Measurements from ENCODE around the gene PCYT1B.

The PCYT1B gene

GRCh38 chrX:24603191-24603590 lies 44.0 kb downstream of the PCYT1B start:
- H3K27me3 Mint-ChIP-seq, result no peaks in the 10 kb centered on the region
- intact Hi-C loops (cut with micrococcal nuclease), result no loop called here
- H3K36me3 Mint-ChIP-seq (ENCODE audit: low read depth), result no peaks in the 10 kb centered on the region
- no peak overlapping the region for H3K4me3 Mint-ChIP-seq
- no peaks in the 10 kb centered on the region for H3K9me3 Mint-ChIP-seq
- H3K4me1 Mint-ChIP-seq (ENCODE audit: low read depth), result peaks cover 20% of the 10 kb centered on the region
- H3K27ac Mint-ChIP-seq, result no peak overlapping the region

- Mint-ChIP-seq H3K4me1 (ENCODE audit: low read depth) (peaks cover 8% of the 10 kb centered on the region), H3K9me3 (no peaks in the 10 kb centered on the region), H3K4me3 (no peak overlapping the region), H3K27me3 (no peaks in the 10 kb centered on the region), H3K27ac (no peak overlapping the region), H3K36me3 (ENCODE audit: low read depth) (no peaks in the 10 kb centered on the region)
- intact Hi-C loops (cut with micrococcal nuclease), result no loop called here
Observed at GRCh38 chrX:24601858-24602257, 45.3 kb downstream of the PCYT1B start.

GRCh38 chrX:24594501-24594900 lies 52.6 kb downstream of the PCYT1B start:
- H3K9me3 Mint-ChIP-seq, result no peaks in the 10 kb centered on the region
- intact Hi-C loops (cut with micrococcal nuclease), result no loop called here
- no peaks in the 10 kb centered on the region for H3K4me1 Mint-ChIP-seq (ENCODE audit: low read depth)
- H3K27me3 Mint-ChIP-seq, result no peaks in the 10 kb centered on the region
- H3K36me3 Mint-ChIP-seq (ENCODE audit: low read depth), result no peaks in the 10 kb centered on the region
- H3K4me3 Mint-ChIP-seq, result no peak overlapping the region
- H3K27ac Mint-ChIP-seq, result no peak overlapping the region

- H3K4me1 Mint-ChIP-seq (ENCODE audit: low read depth), result no peaks in the 10 kb centered on the region
- no peaks in the 10 kb centered on the region for H3K27me3 Mint-ChIP-seq
Observed at GRCh38 chrX:24590111-24590510, 57.0 kb downstream of the PCYT1B start.

GRCh38 chrX:24577091-24577490 lies 70.1 kb downstream of the PCYT1B start:
- H3K27me3 Mint-ChIP-seq, result no peaks in the 10 kb centered on the region
- no peaks in the 10 kb centered on the region for H3K9me3 Mint-ChIP-seq
- no peaks in the 10 kb centered on the region for H3K36me3 Mint-ChIP-seq (ENCODE audit: low read depth)
- intact Hi-C loops (cut with micrococcal nuclease), result no loop called here
- no peak overlapping the region for H3K4me3 Mint-ChIP-seq
- H3K27ac Mint-ChIP-seq, result no peak overlapping the region
- no peaks in the 10 kb centered on the region for H3K4me1 Mint-ChIP-seq (ENCODE audit: low read depth)

More at GRCh38 chrX:24590111-24590510, 57.0 kb downstream of the PCYT1B start:
- Mint-ChIP-seq H3K9me3 (no peaks in the 10 kb centered on the region), H3K36me3 (ENCODE audit: low read depth) (no peaks in the 10 kb centered on the region), H3K4me3 (no peak overlapping the region), H3K27ac (no peak overlapping the region)
- intact Hi-C loops (cut with micrococcal nuclease), result no loop called here

- no peaks in the 10 kb centered on the region for H3K9me3 Mint-ChIP-seq
- H3K4me1 Mint-ChIP-seq (ENCODE audit: low read depth), result no peaks in the 10 kb centered on the region
- no peaks in the 10 kb centered on the region for H3K27me3 Mint-ChIP-seq
- intact Hi-C loops (cut with micrococcal nuclease), result no loop called here
- H3K36me3 Mint-ChIP-seq (ENCODE audit: low read depth), result no peaks in the 10 kb centered on the region
- H3K4me3 Mint-ChIP-seq, result no peak overlapping the region
- no peak overlapping the region for H3K27ac Mint-ChIP-seq
Observed at GRCh38 chrX:24575496-24575895, 71.7 kb downstream of the PCYT1B start.

GRCh38 chrX:24574743-24575142 lies 72.4 kb downstream of the PCYT1B start:
- no peaks in the 10 kb centered on the region for H3K36me3 Mint-ChIP-seq (ENCODE audit: low read depth)
- H3K4me3 Mint-ChIP-seq, result no peak overlapping the region
- no peaks in the 10 kb centered on the region for H3K9me3 Mint-ChIP-seq
- H3K27me3 Mint-ChIP-seq, result no peaks in the 10 kb centered on the region
- H3K27ac Mint-ChIP-seq, result no peak overlapping the region
- intact Hi-C loops (cut with micrococcal nuclease), result no loop called here
- H3K4me1 Mint-ChIP-seq (ENCODE audit: low read depth), result no peaks in the 10 kb centered on the region

- Mint-ChIP-seq H3K4me1 (ENCODE audit: low read depth) (no peaks in the 10 kb centered on the region), H3K27ac (no peak overlapping the region), H3K9me3 (no peaks in the 10 kb centered on the region), H3K4me3 (no peak overlapping the region), H3K36me3 (ENCODE audit: low read depth) (no peaks in the 10 kb centered on the region), H3K27me3 (no peaks in the 10 kb centered on the region)
- intact Hi-C loops (cut with micrococcal nuclease), result no loop called here
Observed at GRCh38 chrX:24567169-24567568, 80.0 kb downstream of the PCYT1B start.

GRCh38 chrX:24566240-24566639 lies 80.9 kb downstream of the PCYT1B start:
- no peak overlapping the region for H3K4me3 Mint-ChIP-seq
- H3K36me3 Mint-ChIP-seq (ENCODE audit: low read depth), result no peaks in the 10 kb centered on the region
- intact Hi-C loops (cut with micrococcal nuclease), result no loop called here
- H3K27ac Mint-ChIP-seq, result no peak overlapping the region
- H3K4me1 Mint-ChIP-seq (ENCODE audit: low read depth), result no peaks in the 10 kb centered on the region
- H3K9me3 Mint-ChIP-seq, result no peaks in the 10 kb centered on the region
- H3K27me3 Mint-ChIP-seq, result no peaks in the 10 kb centered on the region

GRCh38 chrX:24563291-24564010 lies 83.7 kb downstream of the PCYT1B start:
- H3K27me3 Mint-ChIP-seq, result no peaks in the 10 kb centered on the region
- H3K4me3 Mint-ChIP-seq, result no peak overlapping the region
- no peaks in the 10 kb centered on the region for H3K36me3 Mint-ChIP-seq (ENCODE audit: low read depth)
- intact Hi-C loops (cut with micrococcal nuclease), result loop anchor here (5.0 kb wide), 1 partner anchor 166 kb away; no protein-coding TSS in a partner anchor
- no peaks in the 10 kb centered on the region for H3K9me3 Mint-ChIP-seq
- no peaks in the 10 kb centered on the region for H3K4me1 Mint-ChIP-seq (ENCODE audit: low read depth)
- no peak overlapping the region for H3K27ac Mint-ChIP-seq

GRCh38 chrX:24561121-24561520 lies 86.0 kb downstream of the PCYT1B start:
- no peak overlapping the region for H3K4me3 Mint-ChIP-seq
- H3K27me3 Mint-ChIP-seq, result no peaks in the 10 kb centered on the region
- H3K27ac Mint-ChIP-seq, result no peak overlapping the region
- intact Hi-C loops (cut with micrococcal nuclease), result loop anchor here (5.0 kb wide), 1 partner anchor 164 kb away; no protein-coding TSS in a partner anchor
- H3K36me3 Mint-ChIP-seq (ENCODE audit: low read depth), result no peaks in the 10 kb centered on the region
- H3K9me3 Mint-ChIP-seq, result no peaks in the 10 kb centered on the region
- no peaks in the 10 kb centered on the region for H3K4me1 Mint-ChIP-seq (ENCODE audit: low read depth)

GRCh38 chrX:24553011-24553410 lies 94.1 kb downstream of the PCYT1B start:
- Mint-ChIP-seq H3K4me3 (no peak overlapping the region), H3K27ac (no peak overlapping the region), H3K36me3 (ENCODE audit: low read depth) (no peaks in the 10 kb centered on the region), H3K27me3 (no peaks in the 10 kb centered on the region), H3K9me3 (no peaks in the 10 kb centered on the region), H3K4me1 (ENCODE audit: low read depth) (no peaks in the 10 kb centered on the region)
- intact Hi-C loops (cut with micrococcal nuclease), result no loop called here

- no peaks in the 10 kb centered on the region for H3K27me3 Mint-ChIP-seq
- no peaks in the 10 kb centered on the region for H3K9me3 Mint-ChIP-seq
- intact Hi-C loops (cut with micrococcal nuclease), result no loop called here
- no peak overlapping the region for H3K27ac Mint-ChIP-seq
- H3K4me1 Mint-ChIP-seq (ENCODE audit: low read depth), result no peaks in the 10 kb centered on the region
- no peaks in the 10 kb centered on the region for H3K36me3 Mint-ChIP-seq (ENCODE audit: low read depth)
- no peak overlapping the region for H3K4me3 Mint-ChIP-seq
Observed at GRCh38 chrX:24550166-24550565, 97.0 kb downstream of the PCYT1B start.

- Mint-ChIP-seq H3K4me3 (no peak overlapping the region), H3K27me3 (no peaks in the 10 kb centered on the region), H3K27ac (no peak overlapping the region), H3K4me1 (ENCODE audit: low read depth) (no peaks in the 10 kb centered on the region), H3K36me3 (ENCODE audit: low read depth) (peaks cover 11% of the 10 kb centered on the region), H3K9me3 (no peaks in the 10 kb centered on the region)
- intact Hi-C loops (cut with micrococcal nuclease), result no loop called here
Observed at GRCh38 chrX:24547961-24548360, 99.2 kb downstream of the PCYT1B start.

- Mint-ChIP-seq H3K36me3 (ENCODE audit: low read depth) (peaks cover 26% of the 10 kb centered on the region), H3K4me1 (ENCODE audit: low read depth) (no peaks in the 10 kb centered on the region), H3K27ac (no peak overlapping the region), H3K4me3 (no peak overlapping the region), H3K9me3 (no peaks in the 10 kb centered on the region), H3K27me3 (no peaks in the 10 kb centered on the region)
- intact Hi-C loops (cut with micrococcal nuclease), result no loop called here
Observed at GRCh38 chrX:24542756-24543155, 104.4 kb downstream of the PCYT1B start.
